Middle frontal gyrus (tissue), 1 donor: ENCODE results near the gene EPM2AIP1.
"Not testable (repeated sequence)": the region's sequence is repeated elsewhere in the genome, so short reads cannot be mapped to it uniquely, and the experiment has no call there.

Experiments used
- DNase-seq: peaks from one replicate; pipeline ENCODE4 v3.0.0-alpha.2; 2015; ENCODE audit warnings: low spot score; ENCODE audit errors: extremely low spot score

Gene EPM2AIP1

DNA sequence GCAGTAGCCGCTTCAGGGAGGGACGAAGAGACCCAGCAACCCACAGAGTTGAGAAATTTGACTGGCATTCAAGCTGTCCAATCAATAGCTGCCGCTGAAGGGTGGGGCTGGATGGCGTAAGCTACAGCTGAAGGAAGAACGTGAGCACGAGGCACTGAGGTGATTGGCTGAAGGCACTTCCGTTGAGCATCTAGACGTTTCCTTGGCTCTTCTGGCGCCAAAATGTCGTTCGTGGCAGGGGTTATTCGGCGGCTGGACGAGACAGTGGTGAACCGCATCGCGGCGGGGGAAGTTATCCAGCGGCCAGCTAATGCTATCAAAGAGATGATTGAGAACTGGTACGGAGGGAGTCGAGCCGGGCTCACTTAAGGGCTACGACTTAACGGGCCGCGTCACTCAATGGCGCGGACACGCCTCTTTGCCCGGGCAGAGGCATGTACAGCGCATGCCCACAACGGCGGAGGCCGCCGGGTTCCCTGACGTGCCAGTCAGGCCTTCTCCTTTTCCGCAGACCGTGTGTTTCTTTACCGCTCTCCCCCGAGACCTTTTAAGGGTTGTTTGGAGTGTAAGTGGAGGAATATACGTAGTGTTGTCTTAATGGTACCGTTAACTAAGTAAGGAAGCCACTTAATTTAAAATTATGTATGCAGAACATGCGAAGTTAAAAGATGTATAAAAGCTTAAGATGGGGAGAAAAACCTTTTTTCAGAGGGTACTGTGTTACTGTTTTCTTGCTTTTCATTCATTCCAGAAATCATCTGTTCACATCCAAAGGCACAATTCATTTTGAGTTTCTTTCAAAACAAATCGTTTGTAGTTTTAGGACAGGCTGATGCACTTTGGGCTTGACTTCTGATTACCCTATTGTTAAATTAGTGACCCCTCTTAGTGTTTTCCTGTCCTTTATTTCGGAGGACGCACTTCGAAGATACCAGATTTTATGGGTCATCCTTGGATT lies 674 bp upstream of the EPM2AIP1 start, which contains the start of gene MLH1:
Gene MLH1 (plus strand): TSS at position 193 of the 958 bp plus-strand sequence. CDS start 30 bp downstream, at position 223.
- peak; percentile 100 for DNase-seq

DNA sequence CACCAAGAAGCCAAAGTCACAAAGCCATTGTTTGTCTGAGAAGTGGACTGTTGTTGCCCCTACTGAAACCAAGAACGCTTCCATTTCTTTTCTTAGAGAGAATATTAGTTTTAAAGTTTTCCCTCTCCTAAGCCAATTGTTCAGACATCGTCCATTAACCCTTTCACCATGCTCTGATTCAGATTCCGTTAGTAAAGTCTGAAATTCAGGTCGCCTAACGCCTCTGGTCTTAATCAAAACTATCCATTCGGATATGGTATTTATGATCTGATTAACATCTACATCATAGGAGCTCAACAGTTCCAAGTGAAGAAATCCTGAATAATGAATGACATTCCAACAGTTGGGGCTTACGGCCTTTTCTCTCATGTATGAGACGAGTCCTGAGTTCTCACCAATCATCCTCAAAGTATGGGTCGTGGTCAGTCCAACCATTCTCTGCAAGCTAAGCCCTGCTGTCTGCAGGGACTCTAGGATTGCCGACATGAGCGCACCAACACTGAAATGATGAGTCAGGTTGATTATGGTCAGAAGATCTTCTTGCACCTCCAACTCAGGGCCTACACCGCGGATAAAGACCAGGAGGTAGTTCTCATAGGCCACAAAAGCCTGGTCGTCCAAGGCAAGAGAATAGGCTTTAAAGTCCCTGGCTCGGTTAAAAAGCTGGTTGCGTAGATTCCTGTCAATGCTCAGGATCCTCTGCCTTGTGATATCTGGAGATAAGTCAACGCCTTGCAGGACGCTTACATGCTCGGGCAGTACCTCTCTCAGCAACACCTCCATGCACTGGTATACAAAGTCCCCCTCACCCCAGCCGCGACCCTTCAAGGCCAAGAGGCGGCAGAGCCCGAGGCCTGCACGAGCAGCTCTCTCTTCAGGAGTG lies 767 bp downstream of the EPM2AIP1 start:
- DNase-seq: no peak

DNA sequence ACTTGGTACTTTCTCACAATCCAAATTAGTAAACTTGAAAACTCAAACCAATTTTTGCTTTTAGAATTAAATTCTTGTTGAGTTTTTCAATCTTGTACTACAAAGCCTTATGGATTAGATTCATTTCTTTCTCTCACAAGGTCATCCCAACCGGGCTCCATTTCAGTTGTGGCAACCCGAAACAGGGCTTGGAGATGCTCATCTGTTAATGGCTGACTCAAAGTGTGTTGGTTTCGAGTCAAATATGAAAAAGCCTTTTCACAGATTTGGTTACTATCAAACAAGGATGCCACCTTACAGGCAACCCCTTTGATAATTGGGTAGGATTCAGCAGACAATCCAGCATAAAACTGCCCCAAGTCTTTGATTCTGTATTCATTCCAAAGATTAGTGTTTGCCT lies 1.8 kb downstream of the EPM2AIP1 start:
- DNase-seq: no peak

DNA sequence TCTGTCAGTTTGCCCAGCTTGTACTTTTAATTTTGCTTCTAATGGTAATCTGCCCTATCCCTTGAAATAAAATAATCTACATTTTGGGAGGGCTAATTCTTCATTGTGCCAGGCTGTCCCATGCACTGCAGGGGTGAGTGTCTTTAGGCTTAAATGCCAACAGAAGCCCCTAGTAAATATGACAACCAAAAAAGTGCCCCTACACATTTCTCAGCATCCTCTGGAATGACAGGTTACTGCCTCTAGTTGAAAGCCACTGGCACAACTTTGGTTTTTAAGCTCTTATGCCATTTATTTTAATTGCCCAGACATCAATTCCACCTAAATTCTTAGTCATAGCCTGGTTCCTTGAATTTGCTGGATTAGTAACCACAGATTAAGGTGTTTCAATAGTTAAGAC lies 3.4 kb downstream of the EPM2AIP1 start:
- DNase-seq: no peak

- DNase-seq: no peak
These were observed 3.9 kb downstream of the EPM2AIP1 start for GRCh38 chr3:36989005-36989404.

DNA sequence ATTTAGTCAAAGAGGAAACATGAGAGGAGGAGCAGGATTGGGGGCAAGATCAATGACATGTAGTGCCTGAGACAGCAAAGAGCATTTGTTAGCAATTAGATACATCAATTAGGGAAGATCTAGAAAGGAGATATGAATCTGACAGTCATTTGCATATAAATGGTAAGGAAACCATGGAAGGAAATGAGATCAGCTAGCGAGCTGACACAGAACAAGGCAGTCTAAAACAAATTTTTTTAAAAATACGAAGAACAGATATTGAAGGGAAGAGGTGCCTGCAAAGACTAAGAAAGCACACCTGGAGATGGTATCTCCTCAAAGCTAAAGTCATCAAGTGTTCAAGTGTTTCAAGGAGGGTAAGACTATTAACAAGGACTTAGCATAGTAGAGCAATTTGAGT lies 4.6 kb downstream of the EPM2AIP1 start:
- DNase-seq: no peak

GRCh38 chr3:36981006-36981405 lies 11.9 kb downstream of the EPM2AIP1 start:
- no peak for DNase-seq

GRCh38 chr3:36973139-36973538 lies 19.8 kb downstream of the EPM2AIP1 start:
- DNase-seq: no peak

GRCh38 chr3:36972163-36972562 lies 20.8 kb downstream of the EPM2AIP1 start:
- no peak for DNase-seq

GRCh38 chr3:36969540-36970432 lies 23.1 kb downstream of the EPM2AIP1 start:
- no peak for DNase-seq

- DNase-seq: no peak
These were observed 23.8 kb downstream of the EPM2AIP1 start for GRCh38 chr3:36969085-36969484.

DNA sequence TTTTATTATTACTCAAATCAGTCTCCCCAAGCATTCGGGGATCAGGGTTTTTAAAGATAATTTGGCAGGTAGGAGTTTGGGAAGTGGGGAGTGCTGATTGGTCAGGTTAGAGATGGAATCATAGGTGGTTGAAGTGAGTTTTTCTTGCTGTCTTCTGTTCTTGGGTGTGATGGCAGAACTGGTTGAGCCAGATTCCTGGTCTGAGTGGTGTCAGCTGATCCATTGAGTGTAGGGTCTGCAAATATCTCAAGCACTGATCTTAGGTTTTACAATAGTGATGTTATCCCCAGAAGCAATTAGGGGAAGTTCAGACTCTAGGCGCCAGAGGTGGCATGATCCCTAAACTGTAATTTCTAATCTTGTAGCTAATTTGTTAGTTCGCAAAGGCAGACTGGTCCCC lies 27.5 kb downstream of the EPM2AIP1 start:
- no peak for DNase-seq

- no peak for DNase-seq
These were observed 28.1 kb downstream of the EPM2AIP1 start for GRCh38 chr3:36964817-36965216.

DNA sequence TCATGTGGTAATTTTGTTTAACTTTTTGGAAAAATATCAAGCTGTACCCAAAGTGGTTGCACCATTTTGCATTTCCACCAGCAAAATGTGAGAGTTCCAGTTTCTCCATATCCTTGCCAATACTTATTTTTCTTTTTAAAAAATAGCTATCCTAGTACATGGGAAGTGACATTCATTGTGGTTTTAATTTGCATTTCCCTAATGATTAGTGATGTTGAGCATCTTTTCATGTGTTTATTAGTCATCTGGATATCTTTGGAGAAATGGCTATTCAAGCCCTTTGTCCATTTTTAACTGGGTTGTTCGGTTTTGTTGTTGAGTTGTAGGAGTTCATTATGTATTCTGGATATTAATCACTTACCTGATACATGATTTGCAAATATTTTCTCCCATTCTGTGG lies 28.6 kb downstream of the EPM2AIP1 start:
- DNase-seq: no peak

DNA sequence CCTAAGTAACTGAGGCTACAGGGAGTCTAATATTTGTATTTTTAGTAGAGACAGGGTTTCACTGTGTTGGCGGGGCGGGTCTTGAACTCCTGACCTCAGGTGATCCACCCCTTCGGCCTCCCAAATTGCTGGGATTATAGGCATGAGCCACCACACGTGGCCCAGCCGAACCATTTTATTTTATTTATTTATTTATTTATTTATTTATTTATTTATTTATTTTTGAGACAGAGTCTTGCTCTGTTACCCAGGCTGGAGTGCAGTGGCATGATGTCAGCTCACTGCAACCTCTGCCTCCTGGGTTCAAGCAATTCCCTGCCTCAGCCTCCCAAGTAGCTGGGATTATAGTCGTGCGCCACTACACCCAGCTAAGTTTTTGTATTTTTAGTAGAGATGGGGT lies 29.9 kb downstream of the EPM2AIP1 start:
- not testable (repeated sequence) for DNase-seq

DNA sequence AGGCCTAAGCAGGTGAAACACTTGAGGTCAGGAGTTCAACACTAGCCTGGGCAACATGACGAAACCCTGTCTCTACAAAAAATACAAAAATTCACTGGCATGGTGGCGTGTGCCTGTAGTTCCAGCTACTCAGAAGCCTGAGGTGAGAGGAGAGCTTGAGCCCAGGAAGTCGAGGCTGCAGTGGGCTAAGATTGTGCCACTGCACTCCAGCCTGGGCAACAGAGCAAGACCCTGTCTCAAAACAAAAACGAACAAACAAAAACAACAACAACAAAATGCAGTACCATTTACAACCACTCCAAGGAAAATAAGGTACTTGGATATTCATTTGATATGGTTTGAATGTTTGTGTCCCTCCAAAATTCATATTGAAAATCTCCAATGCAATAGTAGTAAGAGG lies 32.4 kb downstream of the EPM2AIP1 start:
- DNase-seq: no peak

GRCh38 chr3:36959821-36960220 lies 33.1 kb downstream of the EPM2AIP1 start:
- no peak for DNase-seq

- no peak for DNase-seq
These were observed 34.9 kb downstream of the EPM2AIP1 start for GRCh38 chr3:36957862-36958686.

DNA sequence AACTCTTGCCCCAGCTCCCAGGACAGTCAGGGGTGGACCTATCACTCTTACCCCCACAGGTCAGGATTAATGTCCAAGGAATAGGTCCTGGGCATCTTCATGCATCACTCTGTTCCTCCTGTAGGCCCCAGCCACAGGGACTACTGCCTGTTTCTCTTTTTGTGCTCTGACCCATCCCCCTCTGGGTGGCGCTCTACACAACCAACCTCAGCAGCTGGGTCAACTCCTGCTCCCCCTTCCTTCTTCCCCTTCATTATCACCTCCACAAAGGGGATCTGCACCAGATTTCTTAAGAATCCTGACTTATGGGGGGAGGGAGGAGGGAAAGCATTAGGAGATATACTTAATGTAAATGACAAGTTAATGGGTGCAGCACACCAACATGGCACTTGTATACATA lies 35.9 kb downstream of the EPM2AIP1 start:
- no peak for DNase-seq

DNA sequence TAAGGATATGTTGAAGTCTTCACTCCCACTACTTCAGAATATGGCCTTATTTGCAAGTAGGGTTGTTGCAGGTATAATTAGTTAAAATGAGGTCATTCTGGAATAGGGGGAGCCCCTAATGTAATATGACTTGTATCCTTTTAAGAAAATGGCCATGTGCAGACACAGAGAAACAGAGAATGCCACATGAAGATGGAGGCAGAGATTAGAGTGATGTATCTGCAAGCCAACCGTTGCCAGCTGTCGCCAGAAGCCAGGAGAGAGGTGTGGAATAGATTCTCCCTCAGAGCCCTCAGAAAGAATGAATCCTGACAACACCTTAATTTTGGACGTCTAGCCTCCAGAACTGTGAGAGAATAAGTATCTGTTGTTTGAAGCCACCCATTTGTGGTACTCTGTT lies 36.8 kb downstream of the EPM2AIP1 start:
- no peak for DNase-seq
